HG02642 (cell line): ENCODE results near the gene SEZ6L2.
"Not testable (repeated sequence)": the region's sequence is repeated elsewhere in the genome, so short reads cannot be mapped to it uniquely, and the experiment has no call there.

Experiments used
- ATAC-seq: cut with Tn5 transposase; IDR thresholded peaks from one replicate; pipeline ENCODE4 v1.9.1; 2021; ENCODE audit warnings: mild to moderate bottlenecking; ENCODE audit not compliant: unreplicated experiment, poor library complexity

Gene SEZ6L2

GRCh38 chr16:29910819-29911675 is 11.7 kb upstream of the SEZ6L2 start:
- ATAC-seq = no peak

GRCh38 chr16:29909851-29910250 is 10.5 kb upstream of the SEZ6L2 start:
- ATAC-seq = not testable (repeated sequence)

DNA sequence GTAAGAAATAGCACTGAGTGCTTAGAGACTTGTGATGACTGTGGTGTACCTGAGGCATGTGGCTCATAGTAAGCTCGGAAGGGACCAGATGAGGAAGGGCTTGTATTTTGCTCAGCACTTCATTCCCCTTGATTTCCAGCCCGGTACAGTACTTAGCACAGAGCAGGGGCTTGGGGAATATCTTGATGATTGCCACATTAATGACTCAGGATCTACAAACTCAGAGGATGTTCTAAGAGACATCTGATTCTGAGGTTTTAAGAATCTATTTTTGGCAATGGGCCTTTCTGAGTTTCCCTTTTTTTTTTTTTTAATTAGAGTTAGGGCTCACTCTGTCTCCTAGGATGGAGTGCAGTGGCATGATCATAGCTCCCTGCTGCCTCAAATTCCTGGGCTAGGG is 10.0 kb upstream of the SEZ6L2 start:
- ATAC-seq = no peak

GRCh38 chr16:29908719-29909220 is 9.4 kb upstream of the SEZ6L2 start:
- ATAC-seq = no peak

DNA sequence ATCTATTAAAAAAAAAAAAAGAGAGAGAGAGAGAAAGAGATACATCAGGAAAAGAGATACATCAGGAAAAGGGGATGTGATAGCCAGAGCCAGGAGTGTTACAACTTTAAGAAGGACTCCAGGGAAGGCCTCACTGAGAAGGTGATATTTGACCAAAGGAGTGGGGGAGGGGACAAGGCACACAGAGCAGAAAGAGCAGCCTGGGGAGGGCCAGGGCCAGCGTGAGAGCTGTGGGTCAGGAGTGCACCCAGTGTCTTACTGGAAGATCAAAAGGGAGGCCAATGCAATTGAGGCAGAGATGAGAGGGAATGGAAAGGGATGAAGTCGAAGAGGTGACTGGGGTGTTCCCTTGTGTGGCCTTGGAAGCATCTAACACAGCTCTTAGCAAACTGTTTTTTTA is 8.6 kb upstream of the SEZ6L2 start:
- no peak for ATAC-seq

- no peak for ATAC-seq
These were observed 7.3 kb upstream of the SEZ6L2 start for GRCh38 chr16:29906520-29907244.

DNA sequence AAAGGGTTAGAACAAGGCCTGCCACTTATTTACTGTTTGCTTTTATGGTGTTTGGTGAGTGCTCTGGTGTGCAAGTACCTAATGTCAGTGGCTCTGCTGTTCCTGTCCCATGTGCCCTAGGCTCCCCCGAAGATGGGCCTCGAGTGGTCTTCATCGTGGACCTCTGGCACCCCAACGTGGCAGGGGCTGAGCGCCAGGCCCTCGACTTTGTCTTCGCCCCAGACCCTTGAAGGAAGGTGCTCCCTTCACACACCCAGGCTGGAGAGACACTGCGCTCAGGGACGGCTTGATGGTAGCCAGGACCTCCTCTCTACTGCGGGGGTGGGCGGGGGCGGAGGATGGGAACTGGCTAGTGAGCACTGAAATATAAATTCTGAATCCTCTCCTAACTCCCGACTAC is 6.3 kb upstream of the SEZ6L2 start:
- no peak for ATAC-seq

- no peak for ATAC-seq
These were observed 5.6 kb upstream of the SEZ6L2 start for GRCh38 chr16:29904947-29905346.

GRCh38 chr16:29903590-29903989 is 4.2 kb upstream of the SEZ6L2 start:
- no peak for ATAC-seq

DNA sequence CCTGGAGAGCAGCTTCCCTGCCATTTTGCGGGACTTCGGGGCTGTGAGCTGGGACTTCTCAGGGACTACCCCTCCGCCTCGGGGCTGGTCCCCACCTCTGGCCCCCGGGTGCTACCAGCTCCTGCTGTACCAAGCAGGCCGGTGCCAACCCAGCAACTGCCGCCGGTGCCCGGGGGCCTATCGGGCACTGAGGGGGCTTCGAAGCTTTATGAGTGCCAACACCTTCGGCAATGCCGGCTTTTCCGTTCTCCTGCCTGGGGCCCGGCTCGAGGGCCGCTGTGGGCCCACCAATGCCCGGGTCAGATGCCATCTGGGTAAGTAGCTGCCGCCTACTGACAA is 2.2 kb upstream of the SEZ6L2 start:
- no peak for ATAC-seq

- no peak for ATAC-seq
These were observed 1.7 kb upstream of the SEZ6L2 start for GRCh38 chr16:29900888-29901606.

DNA sequence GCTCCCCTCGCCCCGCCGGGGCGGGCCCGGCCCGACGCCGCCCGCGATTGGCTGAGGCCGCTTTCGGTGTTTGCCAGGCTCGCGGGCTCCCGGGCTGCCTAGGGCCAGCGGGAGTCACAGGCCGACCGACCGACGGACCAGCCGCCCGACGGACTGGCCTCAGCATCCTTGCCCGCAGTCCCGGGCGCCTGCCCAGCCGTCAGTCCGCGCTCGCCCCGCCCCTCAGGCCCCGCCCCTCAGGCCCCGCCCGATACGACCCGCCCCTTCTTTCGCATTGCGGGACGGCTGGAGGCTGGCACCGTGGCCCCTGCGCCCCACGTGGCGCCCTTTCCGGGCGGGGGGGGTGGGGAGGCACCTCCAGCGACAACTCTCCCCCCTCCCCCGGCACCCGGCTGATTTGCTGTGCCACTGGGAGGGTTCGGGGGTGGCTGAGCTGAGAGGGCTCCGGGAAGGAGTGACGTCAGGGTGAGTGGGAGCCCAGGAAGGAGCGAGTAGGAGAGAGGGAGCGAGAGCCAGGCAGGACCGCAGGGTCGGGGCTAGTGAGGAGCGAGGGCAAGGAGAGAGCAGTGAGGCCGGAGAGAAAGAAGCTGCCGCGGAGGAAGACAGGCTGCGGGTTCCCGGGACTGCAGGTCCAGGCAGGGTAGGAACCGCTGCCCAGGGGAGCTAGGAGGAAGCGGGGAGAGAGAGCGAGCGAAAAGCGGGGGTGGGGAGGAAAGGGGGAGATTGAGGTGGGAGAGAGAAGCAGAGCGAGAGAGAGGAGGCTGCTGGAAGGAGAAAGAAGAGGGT is 945 bp upstream of the SEZ6L2 start, which contains the start of gene ASPHD1:
Gene ASPHD1, plus strand, starts transcription at position 387 of the 786 bp plus-strand sequence. CDS start 484 bp downstream, outside the sequence.
- peak; percentile 66 for ATAC-seq

- ATAC-seq = no peak
These were observed 390 bp downstream of the SEZ6L2 start for GRCh38 chr16:29898804-29899515.

GRCh38 chr16:29898135-29898803 is 1.1 kb downstream of the SEZ6L2 start:
- ATAC-seq = no peak

DNA sequence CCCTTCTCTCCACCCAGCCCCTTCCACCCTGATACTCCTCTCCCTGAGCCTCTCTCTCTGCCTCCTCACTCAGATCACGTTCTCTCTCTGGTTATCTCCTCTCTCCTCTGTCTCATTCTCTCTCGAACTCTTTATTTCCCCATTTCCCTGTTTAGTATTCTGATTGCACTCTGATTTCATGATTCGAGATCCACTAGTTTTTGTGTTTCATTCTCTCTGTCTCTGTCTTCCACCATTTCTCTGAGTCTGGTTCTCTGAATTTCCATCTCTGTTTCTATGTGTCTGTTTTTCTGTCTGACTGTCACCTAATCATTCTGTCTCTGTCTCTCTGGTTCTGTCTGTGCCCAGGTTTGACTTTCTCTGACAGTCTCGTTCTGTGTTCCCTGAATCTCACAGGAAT is 2.0 kb downstream of the SEZ6L2 start:
- no peak for ATAC-seq

DNA sequence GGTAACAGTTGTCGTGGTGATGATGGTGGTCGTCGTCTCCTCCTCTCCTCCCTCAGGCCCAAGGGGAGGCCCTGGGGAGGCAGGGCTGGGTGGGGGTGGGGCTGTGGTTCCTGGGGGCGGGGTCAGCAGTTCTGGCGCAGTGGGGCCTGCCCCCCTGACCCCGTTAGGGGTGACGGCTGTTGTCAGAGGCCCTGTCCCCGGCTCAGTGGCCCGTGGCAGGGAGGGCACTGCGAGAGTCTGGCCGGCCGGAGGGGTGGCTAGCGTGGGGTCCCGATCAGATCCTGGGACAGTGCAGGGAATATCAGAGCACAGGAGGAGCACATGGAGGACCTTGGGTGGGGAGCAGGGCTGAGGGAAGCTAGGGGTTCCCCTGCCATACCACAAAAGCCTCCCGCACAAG is 2.5 kb downstream of the SEZ6L2 start:
- no peak for ATAC-seq

DNA sequence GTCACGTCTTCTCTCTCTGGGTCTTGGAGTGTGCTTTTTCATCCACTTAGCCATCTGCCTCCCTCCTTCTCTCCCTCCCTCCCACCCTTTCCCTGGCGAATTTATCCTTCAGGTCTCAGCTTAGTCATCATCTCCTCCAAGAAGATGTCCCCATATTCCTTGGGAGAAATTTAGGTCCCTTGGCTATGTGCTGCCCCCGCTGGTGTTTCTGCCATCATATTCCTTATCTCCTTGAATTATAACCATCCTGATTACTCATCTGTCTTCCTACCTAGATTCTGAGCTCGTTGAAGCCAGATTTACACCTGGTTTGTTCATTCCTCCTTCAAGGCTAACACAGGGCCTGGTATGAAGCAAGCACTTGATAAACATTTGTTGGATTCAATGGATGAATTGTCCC is 5.0 kb downstream of the SEZ6L2 start:
- ATAC-seq = no peak

DNA sequence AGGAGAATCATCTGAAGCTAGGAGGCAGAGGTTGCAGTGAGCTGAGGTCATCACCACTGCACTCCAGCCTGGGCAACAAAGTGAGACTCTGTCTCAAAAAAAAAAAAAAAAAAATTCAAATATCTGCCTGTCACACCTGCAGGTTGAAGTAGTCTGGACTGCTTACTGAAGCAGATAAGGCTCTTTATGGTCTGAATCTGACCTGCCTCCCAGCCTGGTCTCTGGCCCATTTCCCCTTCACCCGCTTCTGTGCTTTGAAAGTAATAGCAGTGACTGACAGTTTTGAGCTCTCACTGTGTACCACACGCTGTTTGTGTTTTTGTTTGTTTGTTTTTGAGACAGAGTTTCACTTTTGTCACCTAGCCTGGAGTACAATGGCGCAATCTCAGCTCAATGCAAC is 5.8 kb downstream of the SEZ6L2 start:
- no peak for ATAC-seq

DNA sequence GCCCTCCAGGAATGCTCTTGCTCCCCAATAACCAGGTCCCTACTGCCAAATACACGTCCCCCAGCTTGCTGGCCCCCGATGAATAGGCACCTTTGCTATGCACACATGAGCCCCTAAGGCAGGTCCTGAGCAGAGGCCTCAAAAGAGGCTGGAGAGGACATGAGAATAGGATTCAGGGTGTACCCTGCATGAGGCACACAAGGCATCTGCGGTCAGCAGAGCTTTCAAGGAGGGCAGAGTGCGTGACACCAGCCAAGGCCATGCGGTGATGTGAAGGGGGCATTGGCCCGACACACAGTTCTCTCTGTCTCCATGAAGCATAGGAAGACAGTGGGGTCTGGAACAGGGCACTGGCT is 6.9 kb downstream of the SEZ6L2 start:
- ATAC-seq = no peak
